HG03354 (cell line): Measurements from ENCODE around the gene COL23A1.

Experiments used
- ATAC-seq: cut with Tn5 transposase; IDR thresholded peaks from one replicate; pipeline ENCODE4 v1.9.1; 2021; ENCODE audit warnings: mild to moderate bottlenecking; ENCODE audit not compliant: unreplicated experiment, poor library complexity, severe bottlenecking

COL23A1 gene

DNA sequence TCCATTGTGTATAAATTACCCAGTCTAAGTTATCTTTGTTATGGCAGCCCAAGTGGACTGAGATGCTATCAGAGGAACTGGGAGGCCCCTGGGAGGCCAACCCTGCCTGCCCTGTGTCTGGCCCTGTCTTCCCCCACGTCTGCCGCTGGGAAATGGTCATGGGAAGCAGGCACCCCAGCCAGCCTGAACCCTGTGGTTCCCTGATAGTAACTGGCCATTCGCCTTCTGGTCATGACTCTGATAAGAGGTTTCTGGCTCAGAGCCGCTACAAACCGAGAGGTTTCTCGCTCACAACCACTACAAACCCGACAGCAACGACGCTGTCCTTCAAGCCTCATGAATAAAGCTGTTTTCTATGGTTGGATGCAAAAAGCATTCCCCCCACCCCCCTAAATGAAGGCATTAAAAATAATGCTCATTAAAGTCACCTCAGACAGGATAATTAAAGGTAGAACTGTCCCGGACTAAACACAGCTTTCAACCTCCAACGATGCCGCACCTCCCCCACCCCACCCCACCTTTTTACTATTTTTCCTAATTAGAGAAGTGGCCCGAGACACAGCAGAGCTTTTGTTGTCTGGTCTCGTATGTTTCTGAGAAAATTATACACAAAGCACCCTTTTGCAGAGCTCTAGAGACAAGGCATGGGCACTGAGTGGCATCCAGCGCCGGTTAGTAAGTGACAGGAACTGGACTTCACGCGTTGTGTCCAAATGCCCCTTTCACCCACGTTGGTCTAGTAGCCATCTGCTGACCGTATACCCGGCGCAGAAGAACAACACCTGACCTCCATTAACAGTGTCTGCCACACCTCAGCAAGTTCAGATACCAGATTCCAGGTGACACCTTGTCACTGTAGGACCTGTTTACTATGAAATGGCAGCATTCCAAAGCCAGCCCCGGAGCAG, 140.8 kb downstream of the COL23A1 start:
- no peak for ATAC-seq

- no peak for ATAC-seq
These were observed 144.7 kb downstream of the COL23A1 start for GRCh38 chr5:178445534-178445933.

DNA sequence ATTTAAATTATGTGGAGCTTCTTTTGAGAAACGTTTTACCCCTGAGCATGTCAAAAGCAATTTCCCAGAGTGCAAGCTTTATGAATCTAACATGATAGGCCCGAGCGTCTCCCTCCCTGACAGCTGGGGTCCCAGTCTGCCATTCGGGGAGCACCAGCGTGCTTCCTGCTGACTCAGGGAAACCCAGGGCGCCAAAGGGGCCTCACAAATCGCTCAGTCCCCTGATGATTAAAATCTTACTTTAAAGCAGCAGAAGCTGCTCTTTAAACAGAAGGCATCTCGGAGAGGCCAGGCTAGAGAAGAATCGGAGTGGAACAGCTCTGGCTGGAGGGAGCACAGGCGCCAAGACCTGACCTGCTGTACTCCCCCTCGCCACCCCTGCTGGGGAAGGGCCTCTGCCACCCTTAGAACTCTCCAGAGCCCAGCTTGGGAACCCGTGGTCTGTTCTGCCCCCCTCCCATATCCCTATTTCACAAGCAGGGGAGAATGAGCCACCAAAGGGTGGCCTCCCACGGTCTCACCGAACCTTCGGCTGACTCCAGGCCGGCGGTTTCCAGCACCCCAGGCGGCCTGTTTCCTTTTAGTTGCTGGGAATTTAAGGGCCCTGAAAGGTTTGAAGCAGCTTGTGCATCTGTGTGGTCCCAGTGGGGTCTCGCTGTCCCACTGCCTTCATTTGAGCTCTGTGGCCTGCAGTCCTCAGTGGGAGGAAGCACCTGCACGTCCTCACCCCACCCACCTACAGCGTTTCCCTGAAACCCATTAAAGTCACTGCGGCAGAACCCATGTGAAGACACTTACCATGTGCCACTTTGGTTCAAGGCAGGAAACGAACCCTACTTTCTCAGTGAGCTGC, 147.6 kb downstream of the COL23A1 start:
- no peak for ATAC-seq

DNA sequence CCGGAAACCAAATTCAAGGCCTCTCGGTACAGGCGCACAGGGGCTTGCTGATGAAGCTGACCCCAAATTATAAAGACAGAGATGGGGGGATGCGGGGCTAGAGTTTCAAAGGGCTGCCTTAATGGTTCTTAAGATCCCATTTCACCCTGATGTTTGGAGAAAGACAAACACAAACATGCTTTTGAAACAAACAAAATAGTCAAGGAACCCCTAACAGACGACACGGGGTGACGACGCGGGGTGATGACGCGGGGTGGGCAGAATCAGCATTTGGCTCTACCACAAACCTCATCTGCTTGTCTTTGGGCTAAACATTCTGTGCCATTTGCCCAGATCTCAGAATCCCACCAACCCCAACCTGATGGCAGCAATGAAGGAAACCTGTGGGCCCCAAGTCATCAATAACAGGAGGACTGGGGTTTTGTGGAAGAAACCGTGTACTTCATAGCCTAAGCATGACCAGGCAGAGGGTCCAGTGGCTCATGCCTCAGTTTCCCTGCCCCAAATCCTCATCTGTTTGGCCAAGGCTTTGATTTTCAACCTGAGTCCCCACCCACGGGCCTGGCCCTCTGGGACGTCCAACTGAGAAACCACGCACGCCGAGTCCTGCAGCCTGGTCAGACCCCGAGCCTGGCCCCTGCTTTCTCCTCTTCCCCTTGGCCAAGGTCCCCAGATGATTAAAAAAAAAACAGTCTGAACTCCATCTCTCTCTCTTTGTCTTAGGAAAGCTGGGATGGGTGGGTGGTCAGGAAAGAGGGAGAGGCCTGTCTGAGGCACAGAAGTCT, 148.5 kb downstream of the COL23A1 start:
- ATAC-seq: no peak

DNA sequence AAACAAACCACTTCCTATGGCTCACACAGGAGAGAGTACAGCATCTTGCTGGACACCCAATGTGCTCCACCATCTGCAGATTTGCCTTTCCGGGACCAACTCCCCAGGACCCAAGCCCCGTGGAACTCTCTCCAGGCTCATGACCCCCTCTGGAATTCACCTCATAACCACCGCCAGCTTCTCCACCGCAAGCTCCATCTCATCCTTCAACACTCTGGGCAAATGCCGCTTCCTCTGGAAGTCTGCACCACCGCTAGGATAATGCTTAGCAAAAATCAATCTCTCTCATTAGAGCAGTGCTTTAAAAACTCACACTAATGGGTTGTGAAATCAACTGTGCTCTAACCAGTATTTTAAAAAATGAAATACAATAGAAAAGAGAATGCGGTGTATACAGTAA, 150.0 kb downstream of the COL23A1 start:
- no peak for ATAC-seq

- ATAC-seq: no peak
These were observed 150.6 kb downstream of the COL23A1 start for GRCh38 chr5:178439493-178440180.

DNA sequence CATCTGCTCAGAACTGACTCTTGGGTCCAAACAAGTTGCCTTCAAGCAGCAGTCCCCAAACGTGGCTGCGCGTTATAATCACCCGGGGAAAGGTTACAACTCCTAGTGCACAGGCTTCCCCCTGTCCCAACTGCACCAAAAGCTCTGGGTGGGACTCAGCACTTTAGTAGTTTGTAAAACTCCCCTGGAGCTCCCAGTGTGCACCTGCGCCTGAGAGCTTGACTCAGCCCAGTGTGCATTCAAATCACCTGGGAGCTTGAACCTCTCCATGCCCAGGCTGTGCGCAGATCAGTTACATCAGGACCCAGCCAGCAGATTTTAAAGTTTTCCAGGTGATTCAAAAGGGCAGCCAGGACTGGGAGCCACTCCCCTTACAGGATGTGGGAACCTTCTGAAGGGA, 151.4 kb downstream of the COL23A1 start:
- ATAC-seq: no peak

DNA sequence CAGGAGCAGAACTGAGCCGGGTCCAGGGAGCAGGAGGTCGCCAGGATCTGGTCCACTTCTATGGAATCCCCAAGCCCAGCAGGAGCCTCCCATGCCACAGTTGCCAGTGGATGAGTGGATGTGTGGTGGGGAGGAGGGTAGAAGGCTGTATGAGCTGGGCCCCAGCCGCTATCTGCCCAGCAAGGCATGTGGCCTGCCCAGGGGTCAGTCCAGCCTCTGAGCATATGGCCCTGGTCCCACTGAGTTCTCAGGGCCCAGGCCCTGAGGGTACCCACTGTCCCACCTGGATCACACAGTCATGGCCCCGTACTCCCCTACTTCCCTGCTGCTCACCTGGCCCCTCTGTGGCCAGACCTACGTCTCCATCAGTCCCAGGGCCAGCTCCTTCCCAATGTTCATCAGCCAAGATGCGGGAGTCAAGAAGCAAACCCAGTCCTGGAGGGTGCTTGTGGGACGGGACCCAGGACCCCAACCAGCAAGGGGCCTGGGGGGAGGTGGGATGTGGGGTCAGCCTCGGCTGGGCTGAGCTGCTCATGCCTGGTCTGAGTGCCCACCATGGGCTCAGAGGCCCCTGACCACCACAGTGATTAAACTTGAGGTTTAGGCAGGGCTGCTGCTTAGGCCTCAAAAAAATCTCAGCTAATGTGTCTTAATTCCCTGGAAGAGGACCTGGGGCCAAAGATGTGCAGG, 152.7 kb downstream of the COL23A1 start:
- no peak for ATAC-seq

- no peak for ATAC-seq
These were observed 153.8 kb downstream of the COL23A1 start for GRCh38 chr5:178436326-178436940.

- ATAC-seq: no peak
These were observed 154.6 kb downstream of the COL23A1 start for GRCh38 chr5:178435321-178436238.

GRCh38 chr5:178434851-178435250, 155.3 kb downstream of the COL23A1 start:
- no peak for ATAC-seq

DNA sequence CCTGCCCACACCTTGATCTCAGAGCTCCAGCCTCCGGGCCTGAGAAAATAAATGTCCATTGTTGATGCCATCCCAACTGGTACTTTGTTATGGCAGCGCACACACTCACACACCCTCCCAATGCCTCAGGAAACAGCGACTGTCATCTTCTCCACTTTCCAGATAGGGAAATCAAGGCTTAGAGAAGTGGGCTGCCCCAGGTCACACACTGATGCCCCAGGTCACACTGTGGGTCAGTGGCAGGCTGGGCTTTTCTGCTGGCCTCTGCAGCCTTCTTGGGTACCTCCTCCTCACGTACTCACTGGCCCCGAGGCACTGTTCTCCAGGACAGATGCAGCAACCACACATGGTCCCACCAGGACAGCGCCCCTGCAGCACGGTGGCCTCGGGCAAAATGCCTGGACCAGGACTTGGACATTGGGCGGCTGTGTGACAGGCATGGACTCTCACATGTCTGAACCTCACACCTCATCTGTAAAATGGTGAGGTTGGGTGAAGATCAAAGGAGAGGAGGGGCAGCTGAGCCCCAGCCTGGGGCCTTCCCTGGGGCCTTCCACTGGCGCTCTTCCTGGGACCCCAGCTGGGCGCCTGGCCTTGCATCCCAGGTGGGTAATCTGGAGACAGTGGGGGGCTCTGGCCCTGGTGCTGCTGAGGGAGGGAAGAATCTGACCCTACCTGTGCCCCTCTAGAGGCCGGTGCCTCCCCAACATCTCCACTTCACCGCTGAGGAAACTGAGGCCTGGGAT, 156.0 kb downstream of the COL23A1 start:
- ATAC-seq: no peak

DNA sequence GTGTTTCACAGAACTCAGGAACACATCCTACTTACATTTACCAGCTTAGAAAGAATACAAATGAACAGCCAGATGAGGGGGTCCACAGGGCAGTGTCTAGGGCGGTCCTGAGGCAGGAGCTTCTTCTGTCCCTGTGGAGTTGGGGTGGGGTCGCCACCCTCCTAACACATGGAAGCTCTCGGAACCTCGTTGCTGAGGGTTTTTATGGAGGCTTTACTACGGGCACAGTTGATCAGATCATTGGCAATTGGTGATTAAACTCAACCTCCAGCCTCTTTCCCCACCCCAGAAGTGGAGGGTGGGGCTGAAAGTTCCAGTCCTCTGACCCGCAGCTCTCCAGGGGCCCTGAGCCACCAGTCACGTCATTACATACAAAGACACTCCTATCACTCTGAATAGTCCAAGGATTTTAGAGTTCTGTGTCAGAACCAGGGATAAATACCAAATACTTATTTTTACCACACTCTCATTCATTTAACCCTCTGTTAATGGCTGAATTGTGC, 156.9 kb downstream of the COL23A1 start:
- ATAC-seq: no peak

DNA sequence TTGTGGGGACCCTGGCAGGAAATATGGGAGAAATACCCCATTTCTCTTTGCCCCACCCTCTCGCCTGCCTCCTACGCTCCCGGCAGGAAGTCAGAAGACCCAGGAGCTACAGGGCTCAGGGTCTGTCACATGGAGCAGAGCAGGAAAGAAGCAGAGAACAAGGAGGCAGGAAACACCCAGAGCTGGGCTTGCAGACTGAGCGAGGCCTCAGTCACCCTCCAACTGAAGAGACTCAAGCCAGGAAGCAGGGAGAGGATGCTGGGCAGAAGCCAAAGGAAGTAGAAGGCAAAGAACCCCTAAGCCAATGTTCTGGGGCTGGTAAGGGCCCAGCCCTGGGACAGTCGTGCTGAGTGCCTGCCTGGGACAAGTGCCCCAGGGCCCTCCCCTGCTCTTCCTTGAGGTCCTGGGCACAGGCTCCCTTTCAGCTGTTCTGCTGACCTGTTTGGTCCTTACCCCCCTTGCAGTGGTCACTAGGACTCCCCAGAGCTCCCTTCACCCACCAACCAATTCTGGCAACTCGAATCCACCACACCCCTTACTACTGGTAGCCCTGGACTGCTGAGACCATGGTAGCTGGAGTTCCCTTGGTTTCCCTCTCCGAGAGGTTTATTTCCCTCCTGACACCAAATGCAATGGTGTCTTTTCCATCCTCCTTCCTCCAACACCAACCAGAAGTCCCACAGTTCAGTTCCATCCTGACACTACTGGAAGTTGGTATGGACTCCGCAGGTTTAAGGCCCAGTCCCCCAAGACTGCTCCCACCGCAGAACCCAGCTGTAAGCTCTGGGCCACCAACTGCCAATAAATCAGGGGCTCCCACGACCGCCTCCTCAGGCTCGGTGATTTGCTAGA, 157.5 kb downstream of the COL23A1 start:
- no peak for ATAC-seq

DNA sequence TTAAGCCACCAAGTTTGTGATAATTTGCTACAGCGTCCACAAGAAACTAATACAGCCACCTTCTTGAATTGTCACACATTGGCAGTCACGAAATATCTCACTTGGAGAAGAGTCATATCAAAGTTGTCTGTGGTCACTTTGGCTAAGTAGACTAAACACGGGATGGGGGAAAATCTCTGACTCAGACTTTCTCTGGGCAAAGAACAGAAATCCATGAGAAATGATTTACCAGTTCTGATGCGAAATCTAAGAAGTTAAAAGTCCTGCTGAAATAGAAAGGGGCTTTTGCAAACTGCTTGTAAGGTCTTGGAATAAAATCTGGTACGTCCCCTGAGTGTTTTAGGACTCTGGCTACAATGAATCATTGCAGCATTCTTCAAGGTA, 158.4 kb downstream of the COL23A1 start:
- ATAC-seq: no peak
